Measurements from ENCODE around the gene MORC4. TPM values are rescaled to one million over a fixed set of nuclear protein-coding genes. Genes with fewer than 3 reads are reported as not detected.

Gene MORC4
- total RNA-seq, 1 donor from 2014 or later, result 2.0 TPM

- no peak for TF ChIP-seq CTCF (IDR thresholded peaks at IDR 0.05; ENCODE audit: partially characterized antibody, unreplicated experiment)
- Mint-ChIP-seq H3K27ac (ENCODE audit: unreplicated experiment) (no peak overlapping the region), H3K4me3 (ENCODE audit: unreplicated experiment) (no peak overlapping the region), H3K27me3 (ENCODE audit: unreplicated experiment) (no peaks in the 10 kb centered on the region), H3K36me3 (ENCODE audit: unreplicated experiment) (no peaks in the 10 kb centered on the region), H3K9me3 (ENCODE audit: unreplicated experiment) (peaks cover 2% of the 10 kb centered on the region), H3K4me1 (ENCODE audit: low read depth, unreplicated experiment) (no peaks in the 10 kb centered on the region)
- DNase-seq, result no peak
Observed at GRCh38 chrX:106932492-106932923, 67.5 kb downstream of the MORC4 start.

DNA sequence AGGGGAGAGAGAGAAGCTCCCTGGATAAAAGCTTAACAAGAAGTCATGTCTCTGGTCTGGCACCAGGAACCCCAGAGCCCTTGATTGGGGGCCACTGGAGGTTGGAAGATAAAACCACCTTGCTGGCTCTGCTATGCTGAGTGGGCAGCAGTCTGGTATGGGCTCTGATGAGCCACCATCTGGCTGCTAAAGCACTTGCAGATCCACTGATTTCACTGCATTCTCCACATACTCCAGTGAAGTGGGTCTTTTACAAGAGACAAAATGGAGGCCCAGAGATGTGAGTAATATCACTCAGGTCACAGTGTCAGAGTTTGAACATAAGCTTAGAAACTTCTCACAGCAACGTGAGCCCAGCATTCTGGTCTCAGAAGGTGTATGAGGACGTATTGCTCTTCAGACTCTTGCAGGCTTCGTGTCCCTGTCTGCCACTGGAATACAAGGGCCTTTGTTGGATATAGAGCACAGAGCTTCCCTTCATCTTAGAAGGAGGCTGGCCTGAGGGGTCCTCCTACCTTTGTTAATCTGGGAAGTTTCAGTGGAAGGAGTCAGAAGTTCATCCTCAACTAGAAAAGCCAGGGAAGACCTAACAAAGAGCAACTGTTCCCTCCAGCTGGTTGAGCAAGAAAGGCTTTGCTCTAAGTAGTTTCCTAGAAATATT is 68.1 kb downstream of the MORC4 start:
- peaks cover 2% of the 10 kb centered on the region for H3K9me3 Mint-ChIP-seq (ENCODE audit: unreplicated experiment)
- H3K27ac Mint-ChIP-seq (ENCODE audit: unreplicated experiment), result no peak overlapping the region
- H3K4me3 Mint-ChIP-seq (ENCODE audit: unreplicated experiment), result no peak overlapping the region
- DNase-seq, result no peak
- no peaks in the 10 kb centered on the region for H3K4me1 Mint-ChIP-seq (ENCODE audit: low read depth, unreplicated experiment)
- H3K27me3 Mint-ChIP-seq (ENCODE audit: unreplicated experiment), result no peaks in the 10 kb centered on the region
- no peak for TF ChIP-seq CTCF (IDR thresholded peaks at IDR 0.05; ENCODE audit: partially characterized antibody, unreplicated experiment)
- H3K36me3 Mint-ChIP-seq (ENCODE audit: unreplicated experiment), result no peaks in the 10 kb centered on the region

DNA sequence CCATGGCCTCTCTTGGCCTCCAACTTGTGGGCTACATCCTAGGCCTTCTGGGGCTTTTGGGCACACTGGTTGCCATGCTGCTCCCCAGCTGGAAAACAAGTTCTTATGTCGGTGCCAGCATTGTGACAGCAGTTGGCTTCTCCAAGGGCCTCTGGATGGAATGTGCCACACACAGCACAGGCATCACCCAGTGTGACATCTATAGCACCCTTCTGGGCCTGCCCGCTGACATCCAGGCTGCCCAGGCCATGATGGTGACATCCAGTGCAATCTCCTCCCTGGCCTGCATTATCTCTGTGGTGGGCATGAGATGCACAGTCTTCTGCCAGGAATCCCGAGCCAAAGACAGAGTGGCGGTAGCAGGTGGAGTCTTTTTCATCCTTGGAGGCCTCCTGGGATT is 71.8 kb downstream of the MORC4 start:
- H3K4me3 Mint-ChIP-seq (ENCODE audit: unreplicated experiment), result no peak overlapping the region
- no peak overlapping the region for H3K27ac Mint-ChIP-seq (ENCODE audit: unreplicated experiment)
- TF ChIP-seq CTCF (IDR thresholded peaks at IDR 0.05; ENCODE audit: partially characterized antibody, unreplicated experiment), result no peak
- no peaks in the 10 kb centered on the region for H3K4me1 Mint-ChIP-seq (ENCODE audit: low read depth, unreplicated experiment)
- no peak for DNase-seq
- peaks cover 2% of the 10 kb centered on the region for H3K9me3 Mint-ChIP-seq (ENCODE audit: unreplicated experiment)
- no peaks in the 10 kb centered on the region for H3K36me3 Mint-ChIP-seq (ENCODE audit: unreplicated experiment)
- no peaks in the 10 kb centered on the region for H3K27me3 Mint-ChIP-seq (ENCODE audit: unreplicated experiment)

DNA sequence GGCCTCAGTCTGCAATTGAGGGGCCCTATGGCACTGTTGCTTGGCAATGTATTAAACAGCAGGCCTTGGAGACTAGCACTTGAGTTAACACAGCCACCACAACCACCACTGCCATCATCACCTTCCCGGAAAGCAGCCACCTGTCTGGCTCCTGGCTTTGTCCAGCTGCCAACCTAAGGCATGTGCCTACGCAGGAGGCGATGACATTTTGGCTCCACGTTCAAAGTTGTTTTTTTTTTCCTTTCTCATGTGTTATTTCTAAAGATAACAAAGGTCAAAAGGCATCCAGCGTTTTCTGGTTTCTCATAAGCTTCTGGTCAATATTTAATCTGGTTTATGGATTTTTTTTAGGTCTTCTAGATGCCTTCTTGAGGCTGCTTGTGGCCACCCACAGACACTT is 72.3 kb downstream of the MORC4 start:
- Mint-ChIP-seq H3K9me3 (ENCODE audit: unreplicated experiment) (peaks cover under 1% of the 10 kb centered on the region), H3K4me1 (ENCODE audit: low read depth, unreplicated experiment) (no peaks in the 10 kb centered on the region), H3K36me3 (ENCODE audit: unreplicated experiment) (no peaks in the 10 kb centered on the region), H3K4me3 (ENCODE audit: unreplicated experiment) (no peak overlapping the region), H3K27ac (ENCODE audit: unreplicated experiment) (no peak overlapping the region), H3K27me3 (ENCODE audit: unreplicated experiment) (no peaks in the 10 kb centered on the region)
- TF ChIP-seq CTCF (IDR thresholded peaks at IDR 0.05; ENCODE audit: partially characterized antibody, unreplicated experiment), result no peak
- no peak for DNase-seq

GRCh38 chrX:106927023-106927422 is 73.0 kb downstream of the MORC4 start:
- H3K27me3 Mint-ChIP-seq (ENCODE audit: unreplicated experiment), result no peaks in the 10 kb centered on the region
- DNase-seq, result no peak
- H3K36me3 Mint-ChIP-seq (ENCODE audit: unreplicated experiment), result no peaks in the 10 kb centered on the region
- H3K4me1 Mint-ChIP-seq (ENCODE audit: low read depth, unreplicated experiment), result no peaks in the 10 kb centered on the region
- no peak overlapping the region for H3K4me3 Mint-ChIP-seq (ENCODE audit: unreplicated experiment)
- H3K9me3 Mint-ChIP-seq (ENCODE audit: unreplicated experiment), result no peaks in the 10 kb centered on the region
- no peak overlapping the region for H3K27ac Mint-ChIP-seq (ENCODE audit: unreplicated experiment)
- no peak for TF ChIP-seq CTCF (IDR thresholded peaks at IDR 0.05; ENCODE audit: partially characterized antibody, unreplicated experiment)

Data from glutamatergic neuron (in vitro differentiated cells).